A549 (cell line): ENCODE results near the gene TSEN54.

ENCODE experiments used
- GATA3 ChIP-seq: IDR thresholded peaks from 2 replicates; pipeline ENCODE4 v1.6.1; 2012; ENCODE audit warnings: borderline replicate concordance
- JUN ChIP-seq, 2 experiments: fragments of >200 bp; sonication (Bioruptor Twin); formaldehyde crosslinking; IDR thresholded peaks; 2 replicates in 1 of 2; 3 replicates in 1 of 2; pipeline ENCODE4 v1.6.1; 2016 to 2017
- KDM1A ChIP-seq: fragments of 200-600 bp; sonication (generic); IDR thresholded peaks from 2 replicates; pipeline ENCODE4 v1.6.1; 2016; ENCODE audit warnings: low read depth, mild to moderate bottlenecking
- MAFK ChIP-seq: fragments of 450-650 bp; IDR thresholded peaks from 2 replicates; pipeline ENCODE4 v1.6.1; 2014; ENCODE audit not compliant: partially characterized antibody
- PHF8 ChIP-seq: fragments of 200-600 bp; sonication (generic); IDR thresholded peaks from 2 replicates; pipeline ENCODE4 v1.6.1; 2016; ENCODE audit warnings: low read depth, mild to moderate bottlenecking, antibody characterized with exemption, moderate library complexity, borderline replicate concordance
- POLR2A ChIP-seq: IDR thresholded peaks from 2 replicates; pipeline ENCODE4 v1.6.1; 2012; ENCODE audit warnings: mild to moderate bottlenecking, low read length
- RFX5 ChIP-seq: fragments of 450-650 bp; IDR thresholded peaks from 2 replicates; pipeline ENCODE4 v1.7.1; 2014; ENCODE audit warnings: antibody characterized with exemption, mild to moderate bottlenecking, moderate library complexity
- ZSCAN20 ChIP-seq: fragments of 250-450 bp; sonication (Bioruptor Pico); IDR thresholded peaks from 2 replicates; pipeline ENCODE4 v1.8.0; 2022; ENCODE audit warnings: mild to moderate bottlenecking, moderate library complexity
- TF ChIP-seq, protein P1 (sequence below): fragments of >200 bp; sonication (Bioruptor Twin); formaldehyde crosslinking; IDR thresholded peaks from 3 replicates; pipeline ENCODE4 v1.5.1; 2016
- TF ChIP-seq, protein P2 (sequence below): fragments of 250-450 bp; sonication (Bioruptor Pico); IDR thresholded peaks from 2 replicates; pipeline ENCODE4 v1.5.0; 2021; ENCODE audit warnings: mild to moderate bottlenecking, moderate library complexity, borderline replicate concordance
- TF ChIP-seq, protein P3 (sequence below): IDR thresholded peaks from 2 replicates; pipeline ENCODE4 v1.6.1; 2012; ENCODE audit warnings: low read depth, borderline replicate concordance
- TF ChIP-seq, protein P4 (sequence below): fragments of 200-600 bp; sonication (generic); IDR thresholded peaks from 2 replicates; pipeline ENCODE4 v1.6.1; 2016; ENCODE audit warnings: antibody characterized with exemption, mild to moderate bottlenecking, moderate library complexity

DNA sequence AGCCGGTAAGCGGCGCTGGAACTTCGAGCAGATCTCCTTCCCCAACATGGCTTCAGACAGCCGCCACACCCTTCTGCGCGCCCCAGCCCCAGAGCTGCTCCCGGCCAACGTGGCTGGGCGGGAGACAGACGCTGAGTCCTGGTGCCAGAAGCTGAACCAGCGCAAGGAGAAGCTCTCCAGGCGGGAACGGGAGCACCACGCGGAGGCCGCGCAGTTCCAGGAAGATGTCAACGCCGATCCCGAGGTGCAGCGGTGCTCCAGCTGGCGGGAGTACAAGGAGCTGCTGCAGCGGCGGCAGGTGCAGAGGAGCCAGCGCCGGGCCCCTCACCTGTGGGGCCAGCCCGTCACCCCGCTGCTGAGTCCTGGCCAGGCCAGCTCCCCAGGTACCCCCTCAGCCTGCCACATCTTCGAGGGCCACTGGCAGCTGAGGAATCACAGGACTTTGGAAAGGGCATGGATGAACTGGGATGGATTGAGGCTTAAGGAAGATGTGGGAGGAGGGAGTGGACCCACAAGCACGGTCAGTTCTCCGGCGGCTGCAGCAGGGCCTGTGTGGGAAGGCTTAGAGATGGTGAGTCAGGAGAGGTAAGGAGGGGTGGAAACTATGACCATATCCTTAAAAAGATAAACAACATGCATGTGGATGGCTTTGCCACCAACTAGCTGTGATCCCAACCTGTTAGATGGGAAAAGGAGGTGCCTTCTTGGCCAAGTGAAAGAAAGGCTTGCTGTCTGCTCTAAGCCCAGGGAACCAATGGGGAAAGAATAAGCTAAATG lies 5.8 kb downstream of the TSEN54 start:
- TF ChIP-seq, protein P1, sequence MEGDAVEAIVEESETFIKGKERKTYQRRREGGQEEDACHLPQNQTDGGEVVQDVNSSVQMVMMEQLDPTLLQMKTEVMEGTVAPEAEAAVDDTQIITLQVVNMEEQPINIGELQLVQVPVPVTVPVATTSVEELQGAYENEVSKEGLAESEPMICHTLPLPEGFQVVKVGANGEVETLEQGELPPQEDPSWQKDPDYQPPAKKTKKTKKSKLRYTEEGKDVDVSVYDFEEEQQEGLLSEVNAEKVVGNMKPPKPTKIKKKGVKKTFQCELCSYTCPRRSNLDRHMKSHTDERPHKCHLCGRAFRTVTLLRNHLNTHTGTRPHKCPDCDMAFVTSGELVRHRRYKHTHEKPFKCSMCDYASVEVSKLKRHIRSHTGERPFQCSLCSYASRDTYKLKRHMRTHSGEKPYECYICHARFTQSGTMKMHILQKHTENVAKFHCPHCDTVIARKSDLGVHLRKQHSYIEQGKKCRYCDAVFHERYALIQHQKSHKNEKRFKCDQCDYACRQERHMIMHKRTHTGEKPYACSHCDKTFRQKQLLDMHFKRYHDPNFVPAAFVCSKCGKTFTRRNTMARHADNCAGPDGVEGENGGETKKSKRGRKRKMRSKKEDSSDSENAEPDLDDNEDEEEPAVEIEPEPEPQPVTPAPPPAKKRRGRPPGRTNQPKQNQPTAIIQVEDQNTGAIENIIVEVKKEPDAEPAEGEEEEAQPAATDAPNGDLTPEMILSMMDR, result no peak
- no peak for TF ChIP-seq RFX5
- TF ChIP-seq GATA3, result no peak
- TF ChIP-seq, protein P2, sequence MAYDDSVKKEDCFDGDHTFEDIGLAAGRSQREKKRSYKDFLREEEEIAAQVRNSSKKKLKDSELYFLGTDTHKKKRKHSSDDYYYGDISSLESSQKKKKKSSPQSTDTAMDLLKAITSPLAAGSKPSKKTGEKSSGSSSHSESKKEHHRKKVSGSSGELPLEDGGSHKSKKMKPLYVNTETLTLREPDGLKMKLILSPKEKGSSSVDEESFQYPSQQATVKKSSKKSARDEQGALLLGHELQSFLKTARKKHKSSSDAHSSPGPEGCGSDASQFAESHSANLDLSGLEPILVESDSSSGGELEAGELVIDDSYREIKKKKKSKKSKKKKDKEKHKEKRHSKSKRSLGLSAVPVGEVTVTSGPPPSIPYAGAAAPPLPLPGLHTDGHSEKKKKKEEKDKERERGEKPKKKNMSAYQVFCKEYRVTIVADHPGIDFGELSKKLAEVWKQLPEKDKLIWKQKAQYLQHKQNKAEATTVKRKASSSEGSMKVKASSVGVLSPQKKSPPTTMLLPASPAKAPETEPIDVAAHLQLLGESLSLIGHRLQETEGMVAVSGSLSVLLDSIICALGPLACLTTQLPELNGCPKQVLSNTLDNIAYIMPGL (CRISPR knock-in tag), result no peak
- TF ChIP-seq JUN (IDR thresholded peaks at IDR 0.05), result no peak
- TF ChIP-seq PHF8, result no peak
- TF ChIP-seq, protein P3, sequence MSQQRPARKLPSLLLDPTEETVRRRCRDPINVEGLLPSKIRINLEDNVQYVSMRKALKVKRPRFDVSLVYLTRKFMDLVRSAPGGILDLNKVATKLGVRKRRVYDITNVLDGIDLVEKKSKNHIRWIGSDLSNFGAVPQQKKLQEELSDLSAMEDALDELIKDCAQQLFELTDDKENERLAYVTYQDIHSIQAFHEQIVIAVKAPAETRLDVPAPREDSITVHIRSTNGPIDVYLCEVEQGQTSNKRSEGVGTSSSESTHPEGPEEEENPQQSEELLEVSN, result no peak
- TF ChIP-seq, protein P4, sequence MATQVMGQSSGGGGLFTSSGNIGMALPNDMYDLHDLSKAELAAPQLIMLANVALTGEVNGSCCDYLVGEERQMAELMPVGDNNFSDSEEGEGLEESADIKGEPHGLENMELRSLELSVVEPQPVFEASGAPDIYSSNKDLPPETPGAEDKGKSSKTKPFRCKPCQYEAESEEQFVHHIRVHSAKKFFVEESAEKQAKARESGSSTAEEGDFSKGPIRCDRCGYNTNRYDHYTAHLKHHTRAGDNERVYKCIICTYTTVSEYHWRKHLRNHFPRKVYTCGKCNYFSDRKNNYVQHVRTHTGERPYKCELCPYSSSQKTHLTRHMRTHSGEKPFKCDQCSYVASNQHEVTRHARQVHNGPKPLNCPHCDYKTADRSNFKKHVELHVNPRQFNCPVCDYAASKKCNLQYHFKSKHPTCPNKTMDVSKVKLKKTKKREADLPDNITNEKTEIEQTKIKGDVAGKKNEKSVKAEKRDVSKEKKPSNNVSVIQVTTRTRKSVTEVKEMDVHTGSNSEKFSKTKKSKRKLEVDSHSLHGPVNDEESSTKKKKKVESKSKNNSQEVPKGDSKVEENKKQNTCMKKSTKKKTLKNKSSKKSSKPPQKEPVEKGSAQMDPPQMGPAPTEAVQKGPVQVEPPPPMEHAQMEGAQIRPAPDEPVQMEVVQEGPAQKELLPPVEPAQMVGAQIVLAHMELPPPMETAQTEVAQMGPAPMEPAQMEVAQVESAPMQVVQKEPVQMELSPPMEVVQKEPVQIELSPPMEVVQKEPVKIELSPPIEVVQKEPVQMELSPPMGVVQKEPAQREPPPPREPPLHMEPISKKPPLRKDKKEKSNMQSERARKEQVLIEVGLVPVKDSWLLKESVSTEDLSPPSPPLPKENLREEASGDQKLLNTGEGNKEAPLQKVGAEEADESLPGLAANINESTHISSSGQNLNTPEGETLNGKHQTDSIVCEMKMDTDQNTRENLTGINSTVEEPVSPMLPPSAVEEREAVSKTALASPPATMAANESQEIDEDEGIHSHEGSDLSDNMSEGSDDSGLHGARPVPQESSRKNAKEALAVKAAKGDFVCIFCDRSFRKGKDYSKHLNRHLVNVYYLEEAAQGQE, result no peak
- no peak for TF ChIP-seq KDM1A
- no peak for TF ChIP-seq POLR2A
- no peak for TF ChIP-seq ZSCAN20 (CRISPR knock-in tag)
- no peak for TF ChIP-seq MAFK
